ENCODE measurements around the gene TNFRSF9. TPM values are rescaled to one million over a fixed set of nuclear protein-coding genes. Genes with fewer than 3 reads are reported as not detected.

Gene TNFRSF9
- total RNA-seq, 4 donors from 2014 or later, result 0.29 TPM; not detected in 3

DNA sequence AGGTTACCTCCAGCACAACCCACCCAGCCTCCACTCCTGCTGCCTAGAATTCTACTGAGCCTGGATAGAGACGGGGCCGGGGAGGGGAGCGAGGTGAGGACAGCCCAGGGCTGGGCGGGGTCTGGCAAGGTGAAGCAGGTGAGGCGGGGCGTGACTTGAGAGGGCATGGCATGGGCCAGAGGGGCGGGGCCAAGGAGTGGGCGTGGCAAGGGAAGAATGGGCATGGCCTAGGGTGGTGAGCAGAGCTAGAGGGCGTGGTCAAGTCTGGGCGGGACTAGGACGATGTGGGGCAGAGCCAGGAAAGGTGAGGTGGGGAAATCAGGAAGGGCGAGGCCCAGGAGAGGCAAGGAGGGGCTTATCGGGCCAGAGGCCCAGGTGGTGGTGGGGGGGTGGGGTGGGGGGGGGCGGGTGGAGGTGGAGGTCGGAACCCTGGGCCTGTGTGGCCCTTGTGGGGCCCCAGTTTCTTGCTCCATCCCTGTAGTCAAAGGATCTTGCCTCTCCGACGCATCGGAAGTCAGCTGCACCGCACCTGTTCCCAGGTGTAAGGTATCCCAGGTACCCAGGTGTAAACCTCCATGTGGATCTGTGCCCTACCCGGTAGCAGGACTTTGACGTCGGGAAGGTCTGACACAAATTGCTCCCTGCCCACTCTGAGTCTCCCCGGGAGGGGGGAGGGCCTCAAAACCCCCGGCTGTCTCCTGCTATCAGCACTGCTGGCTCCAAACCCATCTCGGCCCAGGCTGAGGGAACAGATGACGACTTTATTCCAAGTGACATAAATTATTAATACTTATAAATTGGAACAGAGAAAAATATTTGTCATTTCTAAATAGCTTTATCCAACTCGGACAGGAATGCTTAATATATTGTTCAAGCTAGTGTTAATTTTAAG, 54.9 kb downstream of the TNFRSF9 start:
- H3K4me3 ChIP-seq (ENCODE audit: low read depth, poor library complexity, severe bottlenecking), result no peak overlapping the region
- TF ChIP-seq POLR2A (IDR thresholded peaks at IDR 0.05), result no peak
- TF ChIP-seq, protein P1, sequence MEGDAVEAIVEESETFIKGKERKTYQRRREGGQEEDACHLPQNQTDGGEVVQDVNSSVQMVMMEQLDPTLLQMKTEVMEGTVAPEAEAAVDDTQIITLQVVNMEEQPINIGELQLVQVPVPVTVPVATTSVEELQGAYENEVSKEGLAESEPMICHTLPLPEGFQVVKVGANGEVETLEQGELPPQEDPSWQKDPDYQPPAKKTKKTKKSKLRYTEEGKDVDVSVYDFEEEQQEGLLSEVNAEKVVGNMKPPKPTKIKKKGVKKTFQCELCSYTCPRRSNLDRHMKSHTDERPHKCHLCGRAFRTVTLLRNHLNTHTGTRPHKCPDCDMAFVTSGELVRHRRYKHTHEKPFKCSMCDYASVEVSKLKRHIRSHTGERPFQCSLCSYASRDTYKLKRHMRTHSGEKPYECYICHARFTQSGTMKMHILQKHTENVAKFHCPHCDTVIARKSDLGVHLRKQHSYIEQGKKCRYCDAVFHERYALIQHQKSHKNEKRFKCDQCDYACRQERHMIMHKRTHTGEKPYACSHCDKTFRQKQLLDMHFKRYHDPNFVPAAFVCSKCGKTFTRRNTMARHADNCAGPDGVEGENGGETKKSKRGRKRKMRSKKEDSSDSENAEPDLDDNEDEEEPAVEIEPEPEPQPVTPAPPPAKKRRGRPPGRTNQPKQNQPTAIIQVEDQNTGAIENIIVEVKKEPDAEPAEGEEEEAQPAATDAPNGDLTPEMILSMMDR (IDR thresholded peaks at IDR 0.05), result no peak
- 17 to 29% methylated on average over 25 of the region's 27 CpGs for WGBS, 2 donors
- DNase-seq (ENCODE audit: low spot score in 2 of 2), result peak; percentile 32 to 89
- intact Hi-C loops (cut with DNase I; ENCODE audit: low total_unique reads), result no loop called here

GRCh38 chr1:7884757-7885156, 55.9 kb downstream of the TNFRSF9 start:
- intact Hi-C loops (cut with DNase I; ENCODE audit: low total_unique reads), result no loop called here
- TF ChIP-seq POLR2A (IDR thresholded peaks at IDR 0.05), result no peak
- TF ChIP-seq, protein P1 (IDR thresholded peaks at IDR 0.05), result no peak
- H3K4me3 ChIP-seq (ENCODE audit: low read depth, poor library complexity, severe bottlenecking), result no peak overlapping the region
- WGBS, 2 donors, result 35 to 97% methylated on average over 1 of the region's 1 CpG
- peak in 1 of 2 donors; percentile 20 for DNase-seq (ENCODE audit: low spot score in 2 of 2)

DNA sequence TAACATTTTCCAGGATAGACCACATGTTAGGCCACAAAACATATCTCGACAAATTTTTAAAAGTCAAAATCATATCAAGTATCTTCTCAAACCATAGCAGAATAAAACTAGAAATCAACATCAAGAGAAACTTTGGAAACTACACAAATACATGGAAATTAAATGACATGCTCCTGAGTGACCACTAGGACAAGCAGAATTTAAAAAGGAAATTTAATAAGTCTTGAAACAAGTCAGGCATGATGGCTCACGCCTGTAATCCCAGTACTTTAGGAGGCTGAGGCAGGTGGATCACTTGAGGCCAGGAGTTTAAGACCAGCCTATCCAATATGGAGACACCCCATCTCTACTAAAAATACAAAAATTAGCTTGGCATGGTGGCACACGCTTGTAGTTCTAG, 61.4 kb downstream of the TNFRSF9 start:
- no peak overlapping the region for H3K4me3 ChIP-seq (ENCODE audit: low read depth, poor library complexity, severe bottlenecking)

DNA sequence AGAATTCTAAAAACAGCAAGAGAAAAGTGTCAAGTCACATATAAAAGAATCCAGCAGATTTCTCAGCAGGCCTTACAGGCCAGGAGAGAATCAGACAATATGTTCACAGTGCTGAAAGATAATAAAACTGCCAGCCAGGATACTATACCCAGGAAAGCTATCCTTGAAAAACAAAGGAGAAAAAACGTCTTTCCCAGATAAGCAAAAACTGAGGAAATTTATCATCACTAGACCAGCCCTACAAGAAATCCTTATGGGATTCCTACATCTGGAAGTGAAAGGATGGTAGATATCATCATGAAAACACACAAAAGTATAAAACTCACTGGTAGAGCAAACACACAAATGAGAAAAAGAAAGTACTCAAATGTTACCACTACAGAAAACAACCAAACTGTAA, 62.6 kb downstream of the TNFRSF9 start:
- 55 to 63% methylated on average over 1 of the region's 1 CpG for WGBS, 2 donors

More for the DNA sequence above, 61.4 kb downstream of the TNFRSF9 start:
- intact Hi-C loops (cut with DNase I; ENCODE audit: low total_unique reads), result no loop called here
- DNase-seq (ENCODE audit: low spot score in 2 of 2), result no peak
- WGBS, 2 donors, result 77 to 95% methylated on average over 3 of the region's 3 CpGs
- TF ChIP-seq, protein P1 (IDR thresholded peaks at IDR 0.05), result no peak
- TF ChIP-seq POLR2A (IDR thresholded peaks at IDR 0.05), result no peak

GRCh38 chr1:7873801-7874795, 66.5 kb downstream of the TNFRSF9 start:
- no peak overlapping the region for H3K4me3 ChIP-seq (ENCODE audit: low read depth, poor library complexity, severe bottlenecking)
- WGBS, 2 donors, result 80 to 84% methylated on average over 9 to 11 of the region's 11 CpGs
- intact Hi-C loops (cut with DNase I; ENCODE audit: low total_unique reads), result no loop called here
- peak in 1 of 2 donors; percentile 79 for DNase-seq (ENCODE audit: low spot score in 2 of 2)
- TF ChIP-seq POLR2A (IDR thresholded peaks at IDR 0.05), result no peak
- TF ChIP-seq, protein P1 (IDR thresholded peaks at IDR 0.05), result no peak

More for the DNA sequence above, 62.6 kb downstream of the TNFRSF9 start:
- no peak overlapping the region for H3K4me3 ChIP-seq (ENCODE audit: low read depth, poor library complexity, severe bottlenecking)
- no peak for TF ChIP-seq POLR2A (IDR thresholded peaks at IDR 0.05)
- TF ChIP-seq, protein P1 (IDR thresholded peaks at IDR 0.05), result no peak
- DNase-seq (ENCODE audit: low spot score in 2 of 2), result no peak
- intact Hi-C loops (cut with DNase I; ENCODE audit: low total_unique reads), result no loop called here
